Spleen (tissue), 11 donors: Measurements from ENCODE around the gene SLC12A9. TPM values are rescaled to one million over a fixed set of nuclear protein-coding genes. Genes with fewer than 3 reads are reported as not detected.
A peak's percentile ranks its signal among the peaks of the same experiment; 100 is the strongest.

Source experiments
- DNase-seq: peaks from one replicate; pipeline ENCODE4 v3.0.0-alpha.2; 2020
- H3K27ac ChIP-seq, 8 donors: fragments of 200-600 bp; sonication (generic) in 7 of 8; 1 replicate in 4 of 8; 2 replicates in 4 of 8; pipeline versions ENCODE4 v1.5.0 to v1.8.0; 2016 to 2021; ENCODE audit warnings: inconsistent platforms in 4 of 8, mild to moderate bottlenecking in 4 of 8, moderate library complexity in 1 of 8
- H3K27me3 ChIP-seq, 7 donors: fragments of 200-600 bp; sonication (generic) in 6 of 7; replicated peaks in 1 of 7; 1 replicate in 4 of 7; 2 replicates in 3 of 7; pipeline versions ENCODE4 v1.5.0 to v1.8.0; 2016 to 2021; ENCODE audit warnings: inconsistent platforms in 3 of 7, mild to moderate bottlenecking in 1 of 7
- H3K36me3 ChIP-seq, 6 donors: fragments of 200-600 bp; sonication (generic) in 5 of 6; 1 replicate in 4 of 6; 2 replicates in 2 of 6; pipeline versions ENCODE4 v1.5.0 to v1.8.0; 2016 to 2021; ENCODE audit warnings: inconsistent platforms in 2 of 6
- H3K4me1 ChIP-seq, 6 donors: fragments of 200-600 bp; sonication (generic) in 5 of 6; 1 replicate in 3 of 6; 2 replicates in 3 of 6; pipeline versions ENCODE4 v1.5.0 to v1.8.0; 2016 to 2021; ENCODE audit warnings: inconsistent platforms in 3 of 6
- H3K4me3 ChIP-seq, 8 donors: fragments of 200-600 bp; sonication (generic) in 7 of 8; 1 replicate in 4 of 8; 2 replicates in 4 of 8; pipeline versions ENCODE4 v1.5.0 to v1.8.0; 2016 to 2021; ENCODE audit warnings: inconsistent platforms in 4 of 8, mild to moderate bottlenecking in 4 of 8, moderate library complexity in 2 of 8
- H3K9me3 ChIP-seq, 8 donors: fragments of 200-600 bp; sonication (generic) in 7 of 8; 1 replicate in 4 of 8; 2 replicates in 4 of 8; pipeline versions ENCODE4 v1.5.0 to v1.8.0; 2016 to 2021; ENCODE audit warnings: inconsistent platforms in 4 of 8
- CTCF ChIP-seq, 11 experiments: fragments of 200-600 bp in 7 of 11; fragments of 450-650 bp in 4 of 11; sonication (generic) in 4 of 11; IDR thresholded peaks in 8 of 11; conservative IDR thresholded peaks in 3 of 11; 1 replicate in 7 of 11; 2 replicates in 4 of 11; pipeline versions ENCODE4 v1.4.0 to v1.8.0; 2016 to 2021; ENCODE audit warnings: antibody characterized with exemption in 11 of 11, inconsistent platforms in 4 of 11, mild to moderate bottlenecking in 1 of 11
- POLR2A ChIP-seq, 3 donors: fragments of 450-650 bp; IDR thresholded peaks; one replicate each; pipeline ENCODE4 v1.5.1; 2017; ENCODE audit warnings: antibody characterized with exemption in 3 of 3, mild to moderate bottlenecking in 1 of 3
- POLR2AphosphoS5 ChIP-seq, 3 donors: sonication (generic); formaldehyde crosslinking; IDR thresholded peaks; one replicate each; pipeline ENCODE4 v1.5.1; 2017; ENCODE audit warnings: antibody characterized with exemption in 3 of 3
- WGBS, 5 donors: extraction: QIAGEN DNeasy Blood & Tissue Kit in 3 of 5; methylation state at CpG; one replicate each; pipeline versions ENCODE4 v1.1.5 to v1.1.7; 2013 to 2018; 5-methylcytosine and 5-hydroxymethylcytosine counted together
- intact Hi-C: fragments of 100-400 bp; cut with DNase I; formaldehyde crosslinking; loops from one replicate; pipeline ENCODE4 v1.15.0; 2023; ENCODE audit warnings: low total_unique reads
- polyA plus RNA-seq, 3 donors: library from polyadenylated mRNA; stranded (reverse); fragments of 200-250 nt; gene quantifications; one replicate each; pipeline ENCODE4 v1.2.1, GENCODE V29; 2013
- total RNA-seq, 7 donors: library from RNA; depleted of rRNA in 3 of 7; stranded (reverse); fragments of >200 nt in 3 of 7; fragmentation: NEBNext Ultra II Directional in 4 of 7; extraction: Animal tissue kit (Norgen Biotek cat#: 25700) in 4 of 7; gene quantifications; one replicate each; pipeline versions ENCODE4 v1.1.0 to v1.2.1, GENCODE V29; 2016 to 2021
- donor health status: healthy with polysubstance abuse.
- donor health status: DM: no; HTN: no; CAD: no; lungs with moderate emphysema.
- donor health status: DM: no; HTN: no; CAD: no.
- donor health status: Bipolar disorder and iron deficiency.
- donor health status: healthy.
- donor health status: DM: no; HTN: no; CAD: no.
- donor health status: DM: yes; HTN: yes; CAD: no.

The SLC12A9 gene
- total and polyA plus RNA-seq, 10 donors = 17.0 to 109 (median 51.3) TPM

GRCh38 chr7:100832281-100832633 is 20.3 kb upstream of the SLC12A9 start:
- intact Hi-C loops = no loop called here
- Histone ChIP-seq H3K4me3 (no peak overlapping the region), H3K4me1 (peaks cover 8 to 54% (median 35%) of the 10 kb centered on the region in 6 donors), H3K36me3 (no peaks in the 10 kb centered on the region), H3K27me3 (peaks cover 0 to 27% (median 15%) of the 10 kb centered on the region in 7 donors), H3K27ac (no peak overlapping the region), H3K9me3 (no peaks in the 10 kb centered on the region)
- DNase-seq = no peak
- no peak for TF ChIP-seq POLR2AphosphoS5 (IDR thresholded peaks at IDR 0.05)
- no peak for TF ChIP-seq POLR2A (IDR thresholded peaks at IDR 0.05)
- no peak for TF ChIP-seq CTCF (IDR thresholded peaks at IDR 0.05 in 8 of 11, conservative IDR thresholded peaks at IDR 0.05 in 3 of 11)
- 87 to 94% (median 92%) methylated on average over 5 of the region's 5 CpGs for WGBS, 5 donors

DNA sequence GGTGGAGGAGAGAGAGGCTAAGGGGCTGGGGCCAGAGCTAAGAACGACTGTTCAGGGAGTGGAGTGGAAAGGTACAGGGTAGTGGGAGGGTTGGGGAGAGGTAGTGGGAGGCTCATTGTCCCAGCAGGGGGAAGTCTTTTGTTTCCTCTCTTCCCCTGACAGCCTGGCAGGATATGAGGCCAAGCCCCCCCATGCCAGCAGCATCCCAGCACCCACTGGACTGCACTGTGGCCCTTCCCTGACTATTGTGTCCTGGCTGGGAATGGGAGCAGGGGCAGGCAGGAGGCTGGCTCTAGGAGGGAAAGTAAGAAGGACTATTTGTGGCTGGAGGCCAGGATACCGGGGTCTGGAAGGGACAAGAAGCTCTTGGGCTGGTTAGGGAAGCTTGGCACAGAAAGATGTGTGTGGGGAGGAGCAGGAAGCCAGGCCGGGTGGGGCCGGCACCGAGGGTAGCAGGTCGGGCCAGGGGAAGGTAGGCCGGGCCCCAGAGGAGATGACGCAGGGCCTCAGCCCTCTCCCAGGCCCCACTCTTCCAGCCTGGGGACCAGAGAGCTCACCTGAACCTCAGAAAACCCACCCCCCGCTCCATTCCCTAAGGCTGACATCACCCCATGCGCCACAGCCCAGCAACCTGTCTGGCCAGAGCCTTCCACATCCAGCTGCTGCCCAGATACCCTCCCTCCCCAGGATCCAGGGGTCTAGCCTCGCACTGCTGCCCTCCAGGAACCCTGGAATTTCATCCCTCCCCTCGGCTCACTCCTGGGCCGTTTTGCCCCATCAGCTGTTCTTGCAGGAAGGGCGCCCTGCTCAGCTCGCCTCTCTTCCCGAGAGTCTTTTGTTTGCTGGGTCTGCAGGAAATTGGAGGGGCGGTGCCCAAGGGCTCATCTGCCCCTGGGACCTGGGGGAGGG is 16.4 kb upstream of the SLC12A9 start:
- intact Hi-C loops = no loop called here
- Histone ChIP-seq H3K27me3 (no peaks in the 10 kb centered on the region), H3K9me3 (no peaks in the 10 kb centered on the region), H3K4me3 (peak overlapping the region in 3 of 8 donors; percentile 39 to 70 (median 44)), H3K36me3 (no peaks in the 10 kb centered on the region), H3K4me1 (peaks cover 8 to 36% (median 23%) of the 10 kb centered on the region in 6 donors), H3K27ac (peak overlapping the region; percentile 48 to 88 (median 84))
- peak; percentile 59 to 77 (median 71) for TF ChIP-seq POLR2AphosphoS5 (IDR thresholded peaks at IDR 0.05)
- no peak for TF ChIP-seq POLR2A (IDR thresholded peaks at IDR 0.05)
- DNase-seq = peak; percentile 86
- 27 to 49% (median 33%) methylated on average over 11 to 17 of the region's 17 CpGs for WGBS, 5 donors

DNA sequence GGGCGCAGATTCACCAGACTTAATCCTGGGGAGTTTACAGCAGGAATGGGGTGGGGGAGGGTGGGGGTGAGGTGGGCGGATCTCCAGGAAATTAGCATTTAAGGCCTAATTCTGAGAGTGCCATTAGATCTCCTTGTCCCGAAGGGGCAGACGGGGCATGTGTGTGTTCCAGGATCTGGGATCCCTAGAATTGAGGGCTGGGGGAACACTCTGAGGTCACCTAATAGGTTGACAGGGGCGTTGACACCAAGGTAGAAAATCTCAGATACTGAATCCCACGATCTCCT is 15.8 kb upstream of the SLC12A9 start:
- 22 to 77% (median 39%) methylated on average over 6 of the region's 6 CpGs for WGBS, 5 donors
- peaks cover 8 to 36% (median 23%) of the 10 kb centered on the region in 6 donors for H3K4me1 ChIP-seq
- H3K27ac ChIP-seq = peak overlapping the region; percentile 49 to 88 (median 84)
- no peak for TF ChIP-seq CTCF (IDR thresholded peaks at IDR 0.05 in 8 of 11, conservative IDR thresholded peaks at IDR 0.05 in 3 of 11)
- TF ChIP-seq POLR2AphosphoS5 (IDR thresholded peaks at IDR 0.05) = no peak
- no peak for TF ChIP-seq POLR2A (IDR thresholded peaks at IDR 0.05)
- no peaks in the 10 kb centered on the region for H3K9me3 ChIP-seq
- no peaks in the 10 kb centered on the region for H3K27me3 ChIP-seq
- no peaks in the 10 kb centered on the region for H3K36me3 ChIP-seq
- DNase-seq = no peak
- peak overlapping the region; percentile 14 to 70 (median 35) for H3K4me3 ChIP-seq
- intact Hi-C loops = no loop called here

DNA sequence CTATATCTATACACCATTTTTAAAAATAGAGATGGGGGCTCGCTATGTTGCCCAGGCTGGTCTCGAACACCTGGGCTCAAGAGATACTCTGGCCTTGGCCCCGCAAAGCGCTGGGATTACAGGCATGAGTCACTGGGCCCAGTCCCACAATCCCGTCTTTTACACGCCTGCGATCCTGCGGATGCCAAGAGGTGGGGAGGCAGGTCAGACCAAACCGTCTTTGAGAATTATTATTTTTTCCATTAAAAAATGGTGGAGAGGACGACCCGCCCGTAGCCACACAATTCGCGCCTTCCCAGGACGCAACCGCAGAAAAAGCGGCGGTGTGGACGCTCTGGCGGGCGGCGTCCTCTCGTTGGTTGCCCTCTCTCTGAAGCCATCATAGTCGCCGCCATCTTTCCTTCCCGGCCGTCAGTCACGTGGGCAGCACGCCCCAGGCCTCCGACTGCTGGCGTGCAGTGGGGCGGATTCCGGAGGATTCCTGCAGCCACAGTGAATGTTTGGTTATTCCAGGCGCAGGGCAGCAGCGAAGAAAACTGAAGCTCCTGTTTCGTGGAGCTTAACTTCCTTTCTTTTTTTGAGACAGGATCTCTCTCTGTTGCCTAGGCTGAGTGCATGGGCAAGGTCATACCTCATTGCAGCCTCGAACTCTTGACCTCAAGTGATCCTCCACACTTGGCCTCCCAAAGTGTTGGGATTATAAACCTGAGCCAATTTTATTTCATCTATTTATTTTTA is 15.2 kb upstream of the SLC12A9 start:
- intact Hi-C loops = no loop called here
- no peaks in the 10 kb centered on the region for H3K36me3 ChIP-seq
- peak overlapping the region; percentile 49 to 88 (median 84) for H3K27ac ChIP-seq
- peak; percentile 97 for DNase-seq
- peak in 2 of 11 experiments; percentile 8 to 13 for TF ChIP-seq CTCF (IDR thresholded peaks at IDR 0.05 in 8 of 11, conservative IDR thresholded peaks at IDR 0.05 in 3 of 11)
- TF ChIP-seq POLR2AphosphoS5 (IDR thresholded peaks at IDR 0.05) = peak; percentile 85 to 91 (median 90)
- no peak for TF ChIP-seq POLR2A (IDR thresholded peaks at IDR 0.05)
- peak overlapping the region; percentile 14 to 70 (median 35) for H3K4me3 ChIP-seq
- 3 to 11% (median 7%) methylated on average over 34 to 37 of the region's 37 CpGs for WGBS, 5 donors
- no peaks in the 10 kb centered on the region for H3K27me3 ChIP-seq
- H3K4me1 ChIP-seq = peaks cover 8 to 36% (median 23%) of the 10 kb centered on the region in 6 donors
- no peaks in the 10 kb centered on the region for H3K9me3 ChIP-seq
